GM21367 (cell line): Measurements from ENCODE around the gene PHYH.
"Not testable (repeated sequence)": the region's sequence is repeated elsewhere in the genome, so short reads cannot be mapped to it uniquely, and the experiment has no call there.

Source experiments
- ATAC-seq: cut with Tn5 transposase; IDR thresholded peaks from one replicate; pipeline ENCODE4 v1.9.1; 2021; ENCODE audit not compliant: unreplicated experiment

PHYH gene

DNA sequence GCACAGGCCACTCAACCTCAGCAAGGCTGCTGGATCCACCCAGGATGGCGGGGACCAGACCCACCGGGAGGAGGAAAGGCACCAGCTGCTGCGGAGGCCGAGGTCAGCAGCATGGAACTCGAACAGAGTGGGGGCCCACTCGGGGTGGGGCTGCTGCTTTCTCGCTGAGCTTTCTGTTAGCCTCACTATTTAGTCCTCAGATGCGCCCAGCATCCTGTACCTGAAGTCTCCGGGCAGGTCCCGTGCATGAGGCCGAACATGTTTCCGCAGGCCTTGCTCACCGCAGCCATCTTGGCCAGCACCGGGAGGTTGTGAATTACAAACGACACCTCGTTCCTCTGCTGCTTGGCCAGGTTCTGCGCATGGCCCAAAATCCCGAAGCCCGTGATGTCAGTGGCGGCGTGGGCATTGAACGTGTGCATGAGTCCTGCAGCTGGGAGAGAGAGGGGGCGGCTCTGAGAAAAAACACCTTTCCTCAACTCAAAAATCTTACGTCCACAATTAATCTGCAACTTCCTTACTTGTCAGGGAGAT lies 22.8 kb upstream of the PHYH start:
- ATAC-seq, result no peak

DNA sequence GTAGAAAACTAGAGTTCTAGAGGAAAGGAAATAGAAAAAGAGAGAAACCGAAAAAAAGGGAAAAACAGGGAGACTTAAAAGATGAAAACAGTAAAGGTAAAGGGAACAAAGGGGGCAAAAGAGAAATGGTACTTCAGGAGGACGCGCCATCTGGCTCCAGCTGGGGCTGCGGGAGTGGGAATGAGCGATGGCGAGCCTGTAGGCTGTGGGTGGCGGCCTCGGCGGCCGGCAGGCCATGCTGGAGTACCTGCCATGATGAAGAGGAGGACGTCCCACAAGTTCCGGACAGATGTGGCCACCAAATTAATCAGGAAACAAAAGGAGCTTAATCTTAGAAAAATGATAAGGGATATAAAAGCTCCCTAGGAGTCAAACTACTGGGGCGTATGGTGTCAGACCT lies 21.7 kb upstream of the PHYH start:
- no peak for ATAC-seq

DNA sequence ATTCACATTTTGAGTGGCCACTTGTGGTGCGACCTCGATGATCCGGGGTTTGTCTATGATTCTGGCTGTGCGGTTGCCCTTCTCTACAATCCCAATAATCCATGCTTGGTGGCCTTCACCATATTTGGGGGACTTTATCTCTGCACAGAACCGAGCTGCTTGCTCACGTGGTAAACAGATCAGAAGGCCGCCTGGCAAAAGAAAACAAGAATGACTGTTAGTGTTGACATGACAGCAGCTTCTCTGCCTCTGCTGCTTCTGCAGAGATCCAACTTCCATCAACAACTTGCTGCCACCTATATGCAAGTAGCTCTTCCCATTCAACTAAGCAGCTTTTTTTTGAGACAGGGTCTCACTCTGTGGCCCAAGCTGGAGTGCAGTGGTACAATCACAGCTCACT lies 19.3 kb upstream of the PHYH start:
- ATAC-seq, result no peak

DNA sequence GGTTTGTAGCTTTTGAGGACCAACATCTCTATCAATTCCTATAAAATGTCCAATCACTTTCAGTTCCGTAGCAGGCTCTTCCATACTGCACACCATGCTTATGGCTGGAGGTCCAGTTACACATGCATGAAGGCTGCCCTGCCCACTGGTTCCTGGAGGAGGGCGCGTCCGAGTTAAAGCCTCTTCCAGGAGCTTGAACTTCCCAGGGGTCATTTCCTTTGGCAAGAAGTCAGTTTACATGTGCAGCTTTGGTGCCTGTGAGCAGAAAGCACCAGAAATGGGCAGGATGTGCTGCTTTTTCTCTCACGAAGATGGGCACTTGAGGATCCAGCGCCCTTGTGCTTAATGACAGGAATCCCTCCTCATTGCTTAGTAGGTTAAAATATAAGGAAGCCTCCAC lies 17.6 kb upstream of the PHYH start:
- ATAC-seq, result no peak

DNA sequence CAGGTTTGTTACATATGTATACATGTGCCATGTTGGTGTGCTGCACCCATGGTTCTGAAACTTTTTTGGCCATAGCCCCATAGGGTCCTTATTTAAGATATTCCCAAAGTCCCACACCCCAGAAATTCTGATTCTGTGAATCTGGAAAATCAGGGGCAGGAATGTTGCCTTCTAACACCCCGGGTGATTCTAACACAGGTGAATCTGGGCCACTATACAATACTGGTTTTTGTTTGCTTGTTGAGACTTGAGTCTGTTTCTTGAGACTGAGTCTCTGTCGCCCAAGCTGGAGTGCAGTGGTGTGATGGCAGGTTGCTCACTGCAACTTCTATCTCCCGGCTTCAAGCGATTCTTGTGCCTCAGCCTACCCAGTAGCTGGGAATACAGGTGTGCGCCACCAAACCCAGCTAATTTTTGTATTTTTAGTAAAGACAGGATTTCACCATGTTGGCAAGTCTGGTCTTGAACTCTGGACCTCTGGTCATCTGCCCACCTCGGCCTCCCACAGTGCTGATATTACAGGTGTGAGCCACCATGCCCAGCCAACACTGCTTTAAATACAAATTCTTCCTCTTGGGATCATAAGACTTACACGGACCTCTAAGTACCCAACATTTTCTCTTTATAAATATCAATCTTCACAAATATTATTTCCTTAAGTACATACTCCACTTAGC lies 16.9 kb upstream of the PHYH start:
- ATAC-seq, result no peak

DNA sequence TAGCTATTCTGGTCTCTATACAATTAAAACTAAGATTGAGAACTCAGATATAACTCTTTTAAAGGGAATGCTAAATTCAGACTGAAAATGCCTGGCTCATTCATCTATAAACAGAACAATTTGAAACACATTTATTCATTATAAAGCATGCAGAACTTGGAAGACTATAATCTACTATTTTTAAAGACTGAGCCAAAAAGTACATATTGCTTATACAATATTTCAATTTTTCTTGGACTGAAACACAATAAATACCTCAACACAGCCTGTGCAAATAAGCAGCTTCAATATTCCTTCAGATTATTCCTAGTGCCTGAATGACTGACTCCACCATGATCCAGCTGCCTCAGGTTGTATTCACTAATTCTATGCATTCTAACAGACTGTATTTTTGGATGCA lies 15.5 kb upstream of the PHYH start:
- ATAC-seq, result no peak

GRCh38 chr10:13311177-13311575 lies 11.3 kb upstream of the PHYH start:
- ATAC-seq, result no peak

- ATAC-seq, result no peak
Measured at GRCh38 chr10:13310518-13311176, 10.8 kb upstream of the PHYH start.

DNA sequence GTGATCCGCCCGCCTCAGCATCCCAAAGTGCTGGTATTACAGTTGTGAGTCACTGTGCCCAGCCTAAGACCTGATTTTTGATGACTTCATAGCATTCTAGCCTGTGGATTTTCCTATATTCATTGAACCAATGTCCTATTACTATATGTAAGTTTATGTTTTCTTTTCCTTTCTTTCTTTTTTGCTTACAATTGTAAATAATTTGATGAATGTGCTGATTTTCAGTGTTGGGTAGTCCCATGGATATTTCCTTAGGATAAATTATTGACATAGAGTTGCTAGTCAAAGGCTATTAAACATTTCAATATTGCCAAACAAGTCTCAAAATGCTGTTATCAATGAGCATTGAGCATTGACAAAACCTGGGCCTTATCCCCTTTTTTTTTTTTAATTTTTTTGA lies 9.9 kb upstream of the PHYH start:
- ATAC-seq, result no peak

- no peak for ATAC-seq
Measured at GRCh38 chr10:13308096-13308495, 8.2 kb upstream of the PHYH start.

- ATAC-seq, result no peak
Measured at GRCh38 chr10:13306103-13306502, 6.2 kb upstream of the PHYH start.

GRCh38 chr10:13302821-13303555 lies 3.1 kb upstream of the PHYH start:
- ATAC-seq, result no peak

DNA sequence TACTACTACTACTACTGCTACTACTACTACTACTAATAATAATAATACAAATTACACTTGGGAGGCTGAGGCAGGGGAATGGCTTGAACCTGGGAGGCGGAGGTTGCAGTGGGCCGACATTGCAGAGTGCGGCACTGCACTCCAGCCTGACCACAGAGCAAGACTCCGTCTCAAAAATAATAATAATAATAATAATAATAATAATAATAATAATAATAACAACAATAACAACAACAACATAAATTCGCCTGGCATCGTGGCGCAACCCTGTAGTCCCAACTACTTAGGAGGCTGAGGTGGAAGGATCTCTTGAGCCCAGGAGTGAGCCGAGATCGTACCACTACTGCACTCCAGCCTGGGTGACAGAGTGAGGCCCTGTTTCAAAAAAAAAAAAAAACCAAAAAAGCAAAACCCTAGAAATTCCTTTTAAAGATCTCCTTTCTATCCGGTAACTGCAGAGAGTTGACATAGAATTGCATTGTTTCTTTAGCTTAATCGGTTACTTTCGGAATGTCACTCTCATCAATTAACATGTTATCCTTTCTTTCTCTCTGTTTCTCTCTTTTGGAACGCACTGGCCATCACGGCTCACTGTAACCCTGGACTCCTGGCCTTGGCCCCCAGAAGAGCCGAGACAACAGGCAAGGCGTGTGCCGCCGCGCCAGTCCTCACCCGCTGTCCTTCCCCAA lies 972 bp downstream of the PHYH start:
- no peak for ATAC-seq

- ATAC-seq, result no peak
Measured at GRCh38 chr10:13296476-13296875, 3.4 kb downstream of the PHYH start.

GRCh38 chr10:13294784-13295183 lies 5.1 kb downstream of the PHYH start:
- no peak for ATAC-seq

DNA sequence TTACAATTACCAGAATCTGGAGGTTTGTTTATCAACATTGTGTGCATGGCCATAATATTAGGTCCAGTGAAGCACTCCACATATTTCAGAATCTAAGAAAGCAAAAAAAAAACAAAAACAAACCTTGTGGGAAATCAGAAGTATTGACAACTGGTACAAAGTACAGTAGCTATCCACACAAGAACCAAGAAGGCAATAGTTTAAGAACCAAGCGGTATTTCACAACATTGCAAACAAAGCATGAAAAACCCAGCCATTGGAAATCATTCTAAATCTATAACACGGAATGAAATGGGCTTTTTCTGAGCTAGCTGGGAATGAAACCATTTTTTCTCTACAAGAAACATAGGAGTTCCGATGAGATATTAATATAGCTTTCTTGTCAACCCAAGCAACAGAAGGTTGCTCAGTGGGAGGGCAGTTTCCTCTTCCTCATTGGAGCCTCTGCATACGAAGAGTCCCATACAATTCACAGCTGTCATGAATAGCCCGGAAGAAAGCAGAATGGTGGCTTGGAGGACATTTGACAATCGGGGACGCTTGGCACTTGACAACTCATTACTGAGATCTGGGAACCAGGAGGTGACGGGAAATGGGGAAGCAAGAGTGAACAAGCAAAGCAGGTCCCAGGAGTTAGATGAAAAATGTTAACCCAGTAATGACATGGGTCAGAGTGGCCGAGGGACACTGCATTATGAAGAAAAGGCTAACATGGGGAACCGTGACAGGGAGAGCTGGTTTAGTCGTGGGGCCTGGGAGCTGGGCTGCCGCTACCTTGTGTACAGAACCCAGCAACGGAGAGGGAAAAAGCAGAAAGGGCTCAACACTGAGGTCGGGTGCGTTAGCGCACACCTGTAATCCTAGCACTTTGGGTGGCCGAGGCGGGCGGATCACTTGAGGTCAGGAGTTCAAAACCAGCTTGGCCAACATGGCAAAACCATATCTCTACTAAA lies 7.8 kb downstream of the PHYH start:
- no peak for ATAC-seq

GRCh38 chr10:13291061-13291460 lies 8.8 kb downstream of the PHYH start:
- ATAC-seq, result no peak

- ATAC-seq, result no peak
Measured at GRCh38 chr10:13284050-13284449, 15.8 kb downstream of the PHYH start.

DNA sequence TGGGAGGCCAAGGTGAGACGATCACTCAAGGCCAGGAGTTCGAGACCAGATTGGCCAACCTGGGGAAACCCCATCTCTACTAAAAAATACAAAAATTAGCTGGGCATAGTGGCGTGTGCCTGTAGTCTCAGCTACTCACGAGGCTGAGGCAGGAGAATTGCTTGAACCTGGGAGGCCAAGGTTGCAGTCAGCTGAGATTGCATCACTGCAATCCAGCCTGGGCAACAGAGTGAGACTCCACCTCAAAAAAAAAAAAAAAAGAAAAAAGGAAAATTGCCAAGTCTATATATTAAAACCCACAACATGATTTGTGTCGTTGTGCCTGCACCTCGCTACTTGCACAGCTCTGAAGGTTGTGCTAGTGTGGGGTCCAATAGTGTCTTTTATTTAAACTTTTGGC lies 17.5 kb downstream of the PHYH start:
- ATAC-seq, result not testable (repeated sequence)

- no peak for ATAC-seq
Measured at GRCh38 chr10:13276749-13277365, 23.0 kb downstream of the PHYH start.
